GM19025 (cell line): ENCODE results near the gene SYNE3.

Experiments used
- ATAC-seq: cut with Tn5 transposase; IDR thresholded peaks from one replicate; pipeline ENCODE4 v1.9.1; 2021; ENCODE audit warnings: mild to moderate bottlenecking, low read depth, moderate library complexity; ENCODE audit not compliant: unreplicated experiment

The SYNE3 gene

DNA sequence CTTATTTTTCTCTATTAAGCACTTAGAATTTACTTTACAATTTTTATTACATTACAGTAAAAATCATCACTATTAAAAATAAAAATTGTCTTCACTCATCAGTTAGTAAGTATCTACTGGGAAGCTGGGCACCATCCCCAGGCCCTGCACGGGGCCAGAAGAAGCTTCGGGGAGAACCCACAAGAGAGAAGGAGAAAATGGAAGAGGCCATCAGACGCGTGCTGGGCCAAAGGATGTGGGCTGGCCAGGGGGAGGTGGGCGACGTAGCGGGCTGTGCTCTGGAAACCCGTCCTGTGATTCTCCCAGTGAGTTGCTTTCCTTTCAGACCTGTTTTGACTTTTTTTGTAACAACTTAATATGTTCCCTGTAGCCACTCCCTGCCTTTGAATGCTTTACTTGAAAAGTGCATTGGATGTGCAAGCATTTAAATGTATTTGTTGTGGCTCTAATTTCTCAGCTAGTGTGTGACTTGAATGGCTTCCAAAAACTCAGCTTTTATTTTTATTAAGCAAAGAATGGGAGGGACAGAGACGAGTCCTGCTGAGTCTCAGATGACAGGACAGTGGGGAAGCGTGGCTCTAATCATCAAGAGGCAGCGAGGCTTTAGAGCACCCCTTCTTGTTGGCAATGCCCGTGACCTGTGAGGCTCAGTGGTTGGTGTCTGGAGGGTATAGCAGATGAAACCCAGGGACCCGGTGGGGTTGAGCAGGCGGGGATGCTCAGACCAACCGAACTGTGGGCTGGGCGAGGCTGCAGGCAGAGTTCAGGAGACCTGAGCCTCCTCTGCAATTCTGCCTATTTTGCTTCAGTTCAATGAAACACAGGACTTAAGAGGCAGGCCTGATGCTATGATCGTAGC lies 38.8 kb downstream of the SYNE3 start:
- ATAC-seq = no peak

DNA sequence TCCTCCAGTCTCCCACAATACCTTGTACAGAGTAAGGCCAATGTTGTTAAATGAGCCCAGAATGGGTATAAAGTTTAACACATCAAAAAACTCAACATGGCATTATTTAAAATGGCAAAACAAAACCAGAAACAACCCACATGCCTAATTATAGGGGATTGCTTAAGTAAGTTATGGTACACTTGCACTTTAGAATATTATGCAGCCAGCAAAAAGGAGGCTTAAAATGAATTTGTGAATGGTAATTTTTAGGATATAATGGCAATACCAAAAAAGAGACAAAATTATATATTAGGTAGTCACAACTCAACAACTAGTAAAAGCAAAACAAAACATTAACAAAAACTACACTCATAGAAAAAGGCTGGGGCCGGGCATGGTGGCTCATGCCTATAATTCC lies 39.7 kb downstream of the SYNE3 start:
- no peak for ATAC-seq

DNA sequence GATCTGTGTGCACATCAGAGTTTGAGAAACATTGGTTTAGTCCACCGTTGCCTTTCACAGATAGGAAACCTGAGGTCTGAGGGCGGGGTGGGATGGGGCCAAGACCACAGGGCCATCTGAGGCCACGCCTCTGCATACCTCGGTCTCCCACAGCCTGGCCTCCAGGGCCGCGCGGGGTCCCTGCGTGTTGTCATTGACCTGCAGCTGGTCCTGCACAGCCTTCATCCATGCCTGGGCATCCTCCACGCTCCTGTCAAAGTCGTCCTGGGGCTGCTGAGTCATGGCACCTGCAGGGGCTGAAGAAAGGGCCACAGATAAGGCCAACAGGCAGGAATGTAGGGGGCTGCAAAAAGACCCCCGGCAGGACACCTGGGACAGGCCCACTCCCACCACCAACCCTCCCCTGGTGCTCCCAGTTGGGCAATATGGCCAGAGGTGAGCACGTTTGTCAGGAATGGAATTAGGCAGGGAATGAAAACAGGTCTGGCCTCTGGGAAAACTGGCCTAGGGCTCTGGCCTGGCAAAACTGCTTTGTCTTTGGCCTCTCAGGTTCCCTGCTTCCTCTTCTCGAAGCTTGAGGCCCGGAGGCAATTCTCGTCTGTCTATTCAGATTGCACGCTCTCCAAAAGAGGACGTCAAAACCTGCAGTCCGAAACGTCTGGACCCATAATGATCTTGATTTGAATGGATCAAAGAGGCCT lies 40.8 kb downstream of the SYNE3 start:
- ATAC-seq = no peak

DNA sequence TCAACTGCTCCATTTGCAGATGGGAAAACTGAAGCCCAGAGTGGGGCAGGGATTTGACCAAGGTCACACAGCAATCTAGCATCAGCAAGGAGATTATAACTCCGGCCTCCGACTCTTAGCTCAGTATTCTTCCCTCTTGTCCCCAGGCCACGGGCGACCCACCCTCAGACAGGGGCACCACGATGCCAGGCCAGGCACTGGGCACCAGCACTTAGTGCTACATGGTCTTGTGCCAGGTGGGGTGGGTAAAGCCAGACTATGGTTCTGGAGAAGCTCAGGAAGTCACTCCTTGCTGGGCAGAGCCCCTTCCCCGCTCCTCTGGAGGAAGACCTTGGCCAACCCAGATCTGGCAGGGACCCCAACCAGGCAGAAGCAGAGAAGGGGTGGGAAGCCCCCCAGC lies 41.5 kb downstream of the SYNE3 start:
- ATAC-seq = no peak

DNA sequence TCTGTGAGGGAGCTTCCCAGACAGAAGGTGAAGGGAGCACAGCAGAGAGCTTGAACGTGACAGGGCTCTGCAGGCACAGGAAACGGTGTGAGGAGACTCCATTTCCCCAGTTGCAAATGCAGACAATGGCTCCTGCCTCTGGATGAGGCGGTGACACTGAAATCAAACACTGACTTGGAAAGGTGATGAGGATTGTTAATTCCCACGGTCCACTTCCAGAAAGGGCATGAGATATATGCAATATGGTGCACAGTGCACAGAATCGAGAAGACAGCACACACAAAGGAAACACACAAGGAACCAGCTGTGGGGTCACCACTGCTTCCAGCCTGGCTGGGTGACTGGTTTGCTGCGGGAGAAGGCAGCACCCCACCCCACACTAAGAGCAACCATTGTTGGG lies 42.0 kb downstream of the SYNE3 start:
- ATAC-seq = no peak

DNA sequence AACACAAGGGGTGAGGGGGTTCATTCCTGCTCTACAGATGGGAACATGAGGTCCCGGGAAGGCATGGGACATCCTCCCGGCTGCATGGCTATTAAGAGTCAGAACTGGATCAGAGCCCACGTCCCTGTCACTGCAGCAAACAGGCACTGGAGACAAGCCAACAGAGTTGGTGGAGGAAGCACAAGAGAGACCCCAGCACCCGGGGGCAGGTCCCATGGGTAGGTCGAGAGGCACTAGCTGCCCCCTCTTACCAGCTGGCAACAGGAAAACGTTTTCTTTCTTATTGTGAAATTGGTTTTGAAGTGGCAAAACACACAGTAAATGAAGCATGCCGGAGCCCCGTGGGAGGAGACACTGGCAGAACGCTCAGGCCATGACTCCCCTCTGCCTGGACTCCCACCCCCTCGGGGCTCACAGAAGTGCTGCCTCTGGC lies 43.6 kb downstream of the SYNE3 start:
- ATAC-seq = no peak

DNA sequence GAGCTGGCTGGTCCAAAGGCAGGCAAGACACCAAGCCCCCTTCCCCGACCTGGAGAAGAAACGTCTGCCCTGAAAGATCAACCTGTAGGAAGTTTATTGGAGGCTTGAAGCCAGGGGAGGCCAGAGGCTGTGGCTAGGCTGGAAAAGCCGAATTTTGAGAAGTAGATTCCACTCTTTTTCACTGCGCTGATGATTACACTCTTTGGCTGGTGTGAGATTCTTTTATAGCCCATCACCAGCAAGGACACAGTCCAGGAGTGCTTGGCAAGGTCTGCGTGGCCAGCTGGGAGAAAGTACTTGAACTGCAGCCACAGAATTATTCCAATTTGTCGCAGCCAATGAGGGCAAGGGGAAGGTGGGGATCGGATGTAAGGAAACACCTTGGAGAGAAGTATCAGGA lies 45.0 kb downstream of the SYNE3 start:
- no peak for ATAC-seq

DNA sequence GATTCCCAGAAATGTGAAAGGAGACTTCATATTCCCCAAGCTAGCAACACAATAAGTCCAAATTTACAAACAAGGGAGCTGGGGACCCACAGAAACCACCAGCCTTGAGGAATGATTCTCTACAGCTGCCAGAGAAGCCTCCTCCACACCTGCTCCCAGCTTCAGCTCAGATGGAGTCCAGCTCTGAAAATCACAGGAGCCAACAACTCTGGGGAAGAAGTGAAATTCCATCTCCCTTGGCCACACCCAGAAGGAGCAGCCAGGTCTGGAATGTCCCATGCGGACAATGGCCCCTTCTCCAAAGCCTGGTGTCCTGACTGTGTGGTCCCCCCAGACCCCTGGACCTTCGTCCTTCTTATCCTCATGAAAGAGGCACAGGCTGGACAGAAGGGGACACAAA lies 45.4 kb downstream of the SYNE3 start:
- ATAC-seq = no peak

DNA sequence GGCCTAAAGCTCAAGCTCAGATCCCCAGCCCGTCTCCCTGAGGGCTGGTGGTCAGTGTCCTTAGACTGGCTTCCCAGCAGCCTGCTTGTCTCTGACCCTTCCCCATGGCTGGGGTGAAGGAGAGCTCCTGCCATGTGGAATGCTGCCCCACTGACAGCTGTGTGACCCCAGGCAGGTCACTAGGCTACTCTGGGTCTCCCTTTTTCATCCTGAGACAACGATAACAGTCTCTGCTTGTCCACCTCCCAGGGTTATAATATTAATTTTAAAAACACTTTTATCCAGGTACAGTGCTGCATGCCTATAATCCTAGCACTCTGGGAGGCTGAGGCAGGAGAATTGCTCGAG lies 47.3 kb downstream of the SYNE3 start:
- ATAC-seq = no peak

DNA sequence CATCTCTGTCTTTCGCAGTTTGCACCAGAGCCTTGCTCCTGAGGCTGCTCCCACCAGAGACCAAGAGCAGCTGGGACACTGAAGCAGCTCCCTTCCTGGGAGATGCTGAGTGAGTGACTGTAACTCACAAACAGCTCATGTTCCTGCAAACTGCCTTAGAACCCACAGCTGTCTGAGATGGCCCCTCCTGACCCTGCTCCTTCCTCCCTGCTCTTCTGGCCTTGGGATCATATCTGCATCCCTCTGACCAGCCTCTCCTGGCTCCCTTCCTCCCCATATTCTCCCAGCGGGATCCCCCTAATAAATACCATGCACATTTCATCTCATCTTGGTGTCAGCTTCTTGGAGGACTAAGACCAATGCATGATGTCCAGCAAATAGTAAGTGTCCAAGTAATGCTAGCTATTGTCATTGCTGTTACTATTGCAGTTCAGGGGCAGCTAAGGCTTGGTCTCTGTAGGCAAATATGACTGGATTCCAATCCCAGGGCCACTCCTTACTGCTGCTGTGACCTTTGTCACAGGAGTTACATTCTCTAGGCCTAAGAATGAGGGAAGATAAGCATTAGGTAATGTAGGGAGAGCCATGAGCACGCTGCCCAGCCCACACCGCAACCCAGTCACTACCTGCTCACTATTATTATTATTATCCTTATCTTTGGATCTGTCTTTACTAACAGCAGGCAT lies 47.9 kb downstream of the SYNE3 start:
- no peak for ATAC-seq

DNA sequence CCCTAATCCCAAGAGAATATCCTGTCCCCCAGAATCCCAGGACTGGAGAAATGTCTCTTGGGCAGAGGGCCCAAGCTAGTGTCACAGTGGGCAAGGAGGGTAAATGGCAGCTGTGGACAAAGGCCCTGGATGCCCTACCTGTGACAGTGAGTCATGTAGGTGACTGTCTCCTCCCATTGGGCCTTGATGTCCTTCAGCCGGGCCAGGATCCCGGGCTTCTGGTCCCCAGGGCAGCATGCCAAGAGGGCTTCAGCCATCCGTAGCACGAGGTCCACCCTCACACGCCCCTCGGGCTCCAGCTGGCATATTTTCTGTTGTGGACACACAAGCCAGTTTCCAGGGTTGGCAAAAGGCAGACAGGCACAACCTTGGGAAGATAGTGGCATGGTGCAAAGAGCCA lies 48.8 kb downstream of the SYNE3 start:
- ATAC-seq = no peak

DNA sequence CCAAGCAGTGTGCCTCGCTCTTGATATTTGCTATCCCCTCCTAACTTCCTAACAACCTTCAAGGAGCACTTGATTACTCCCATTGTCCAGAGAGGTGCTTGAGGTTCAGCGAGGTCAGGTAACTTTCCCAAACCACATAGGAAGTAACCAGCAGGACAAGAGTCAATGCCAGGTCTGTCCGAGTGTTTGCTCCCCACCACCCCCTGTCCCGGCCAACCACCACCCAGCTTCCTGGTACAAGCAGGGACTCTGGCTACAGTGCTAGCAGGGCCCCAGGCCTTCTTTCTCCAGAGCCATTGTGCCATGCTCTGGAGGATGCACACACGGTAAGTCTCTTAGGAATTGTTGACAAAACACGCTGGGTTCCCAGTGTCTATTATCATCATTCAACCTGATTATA lies 49.2 kb downstream of the SYNE3 start:
- no peak for ATAC-seq
